ENCODE measurements around the gene GPSM1.

DNA sequence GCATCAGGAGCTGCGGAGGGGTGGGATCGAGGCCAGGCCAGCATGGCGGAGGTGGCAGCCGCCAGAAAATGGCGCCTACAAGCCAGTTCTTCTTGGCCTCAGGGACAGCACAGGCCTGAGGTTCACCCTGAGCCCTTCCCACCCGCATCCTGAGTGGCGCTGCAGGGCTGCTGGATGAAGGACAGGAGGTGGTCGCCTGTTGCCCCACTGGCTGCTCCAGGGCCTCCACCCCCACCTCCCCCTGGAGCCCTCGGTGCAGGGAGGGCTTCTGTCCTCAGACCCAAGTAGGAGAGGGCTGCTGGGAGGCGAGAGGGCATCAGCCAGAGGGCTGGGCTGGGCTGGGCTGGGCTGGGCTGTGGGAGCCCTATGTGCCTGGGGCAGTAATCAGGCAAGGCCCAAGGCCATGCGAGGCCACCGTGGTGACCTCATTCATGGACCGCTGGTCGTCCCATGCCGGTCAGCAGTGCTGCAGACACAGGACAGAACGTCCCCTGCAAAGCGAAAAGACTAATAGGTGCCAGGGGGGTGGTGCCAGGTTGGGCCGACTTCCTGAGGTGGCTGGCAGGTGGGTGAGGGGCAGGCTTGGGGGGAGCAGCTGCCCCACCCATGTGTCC, 13.8 kb downstream of the GPSM1 start:
- TF ChIP-seq, protein P1, sequence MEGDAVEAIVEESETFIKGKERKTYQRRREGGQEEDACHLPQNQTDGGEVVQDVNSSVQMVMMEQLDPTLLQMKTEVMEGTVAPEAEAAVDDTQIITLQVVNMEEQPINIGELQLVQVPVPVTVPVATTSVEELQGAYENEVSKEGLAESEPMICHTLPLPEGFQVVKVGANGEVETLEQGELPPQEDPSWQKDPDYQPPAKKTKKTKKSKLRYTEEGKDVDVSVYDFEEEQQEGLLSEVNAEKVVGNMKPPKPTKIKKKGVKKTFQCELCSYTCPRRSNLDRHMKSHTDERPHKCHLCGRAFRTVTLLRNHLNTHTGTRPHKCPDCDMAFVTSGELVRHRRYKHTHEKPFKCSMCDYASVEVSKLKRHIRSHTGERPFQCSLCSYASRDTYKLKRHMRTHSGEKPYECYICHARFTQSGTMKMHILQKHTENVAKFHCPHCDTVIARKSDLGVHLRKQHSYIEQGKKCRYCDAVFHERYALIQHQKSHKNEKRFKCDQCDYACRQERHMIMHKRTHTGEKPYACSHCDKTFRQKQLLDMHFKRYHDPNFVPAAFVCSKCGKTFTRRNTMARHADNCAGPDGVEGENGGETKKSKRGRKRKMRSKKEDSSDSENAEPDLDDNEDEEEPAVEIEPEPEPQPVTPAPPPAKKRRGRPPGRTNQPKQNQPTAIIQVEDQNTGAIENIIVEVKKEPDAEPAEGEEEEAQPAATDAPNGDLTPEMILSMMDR (IDR thresholded peaks at IDR 0.05), result no peak
- TF ChIP-seq EZH2phosphoT487 (IDR thresholded peaks at IDR 0.05), result no peak
